H1 (cell line): ENCODE results near the gene AQP6.

Experiments
- EP300 ChIP-seq, 2 experiments: IDR thresholded peaks; 1 replicate in 1 of 2; 2 replicates in 1 of 2; pipeline ENCODE4 v1.6.1; 2011 to 2012; ENCODE audit warnings: low read depth in 2 of 2, low read length in 2 of 2, mild to moderate bottlenecking in 2 of 2, borderline replicate concordance in 1 of 2, inconsistent platforms in 1 of 2, moderate library complexity in 1 of 2
- GABPA ChIP-seq: IDR thresholded peaks from 2 replicates; pipeline ENCODE4 v1.6.1; 2011; ENCODE audit warnings: mild to moderate bottlenecking, low read length, moderate library complexity, borderline replicate concordance; ENCODE audit not compliant: insufficient read depth
- JUND ChIP-seq: IDR thresholded peaks from 2 replicates; pipeline ENCODE4 v1.6.1; 2011; ENCODE audit warnings: mild to moderate bottlenecking, improper control_type of control experiment, low read length
- POLR2A ChIP-seq, 2 experiments: IDR thresholded peaks; 1 replicate in 1 of 2; 2 replicates in 1 of 2; pipeline ENCODE4 v1.6.1; 2011; ENCODE audit warnings: low read depth in 2 of 2, low read length in 2 of 2, mild to moderate bottlenecking in 2 of 2; ENCODE audit errors: control extremely low read depth in 1 of 2
- POU5F1 ChIP-seq: IDR thresholded peaks from 2 replicates; pipeline ENCODE4 v1.6.1; 2011; ENCODE audit warnings: low read depth, mild to moderate bottlenecking, low read length, moderate library complexity
- RAD21 ChIP-seq, 2 experiments: IDR thresholded peaks in 1 of 2; conservative IDR thresholded peaks in 1 of 2; 2 replicates each; pipeline ENCODE4 v1.6.1; 2011; ENCODE audit warnings: low read depth in 2 of 2, low read length in 2 of 2, improper control_type of control experiment in 1 of 2, inconsistent platforms in 1 of 2, mild to moderate bottlenecking in 1 of 2, moderate library complexity in 1 of 2
- SRF ChIP-seq: IDR thresholded peaks from 2 replicates; pipeline ENCODE4 v1.6.1; 2011; ENCODE audit warnings: mild to moderate bottlenecking, low read depth, low read length, moderate library complexity
- TF ChIP-seq, protein P1 (sequence below), 3 experiments: IDR thresholded peaks; 1 replicate in 2 of 3; 2 replicates in 1 of 3; pipeline versions ENCODE4 v1.5.1 to v1.6.1; 2011; ENCODE audit warnings: low read length in 3 of 3, mild to moderate bottlenecking in 3 of 3, inconsistent platforms in 2 of 3, low read depth in 1 of 3, moderate library complexity in 1 of 3; ENCODE audit not compliant: insufficient read depth in 1 of 3; ENCODE audit errors: control extremely low read depth in 1 of 3
- TF ChIP-seq, protein P2 (sequence below): IDR thresholded peaks from 2 replicates; pipeline ENCODE4 v1.6.1; 2012; ENCODE audit warnings: inconsistent platforms

DNA sequence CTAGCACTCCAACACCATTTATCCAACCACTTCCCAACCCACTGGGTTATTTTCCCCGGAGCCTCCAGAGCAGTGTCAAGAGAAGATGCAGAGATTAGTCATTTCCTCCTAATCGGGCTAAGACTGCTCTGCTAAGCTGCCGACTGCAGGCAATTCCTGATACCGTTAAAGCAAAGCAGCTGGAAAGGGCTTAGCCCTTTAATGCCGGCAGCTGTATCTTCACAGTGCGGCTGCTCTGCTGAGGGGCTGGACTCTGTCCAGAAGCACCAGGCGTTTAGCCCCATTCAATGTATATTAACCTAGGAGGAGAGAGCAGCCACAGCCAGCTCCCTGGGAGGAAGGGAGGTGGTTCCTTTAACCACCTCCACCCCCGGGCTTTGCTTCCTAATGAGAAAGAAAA lies 11.1 kb downstream of the AQP6 start:
- no peak for TF ChIP-seq POLR2A (IDR thresholded peaks at IDR 0.05; ENCODE audit: control extremely low read depth in 1 of 2, low read depth in 2 of 2, low read length in 2 of 2)
- TF ChIP-seq GABPA: no peak
- TF ChIP-seq EP300 (IDR thresholded peaks at IDR 0.05; ENCODE audit: borderline replicate concordance in 1 of 2, low read depth in 2 of 2, low read length in 2 of 2): no peak
- TF ChIP-seq, protein P1, sequence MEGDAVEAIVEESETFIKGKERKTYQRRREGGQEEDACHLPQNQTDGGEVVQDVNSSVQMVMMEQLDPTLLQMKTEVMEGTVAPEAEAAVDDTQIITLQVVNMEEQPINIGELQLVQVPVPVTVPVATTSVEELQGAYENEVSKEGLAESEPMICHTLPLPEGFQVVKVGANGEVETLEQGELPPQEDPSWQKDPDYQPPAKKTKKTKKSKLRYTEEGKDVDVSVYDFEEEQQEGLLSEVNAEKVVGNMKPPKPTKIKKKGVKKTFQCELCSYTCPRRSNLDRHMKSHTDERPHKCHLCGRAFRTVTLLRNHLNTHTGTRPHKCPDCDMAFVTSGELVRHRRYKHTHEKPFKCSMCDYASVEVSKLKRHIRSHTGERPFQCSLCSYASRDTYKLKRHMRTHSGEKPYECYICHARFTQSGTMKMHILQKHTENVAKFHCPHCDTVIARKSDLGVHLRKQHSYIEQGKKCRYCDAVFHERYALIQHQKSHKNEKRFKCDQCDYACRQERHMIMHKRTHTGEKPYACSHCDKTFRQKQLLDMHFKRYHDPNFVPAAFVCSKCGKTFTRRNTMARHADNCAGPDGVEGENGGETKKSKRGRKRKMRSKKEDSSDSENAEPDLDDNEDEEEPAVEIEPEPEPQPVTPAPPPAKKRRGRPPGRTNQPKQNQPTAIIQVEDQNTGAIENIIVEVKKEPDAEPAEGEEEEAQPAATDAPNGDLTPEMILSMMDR (IDR thresholded peaks at IDR 0.05; ENCODE audit: control extremely low read depth in 1 of 3, insufficient read depth in 1 of 3, low read depth in 1 of 3, low read length in 3 of 3): no peak
- no peak for TF ChIP-seq POU5F1
- TF ChIP-seq, protein P2, sequence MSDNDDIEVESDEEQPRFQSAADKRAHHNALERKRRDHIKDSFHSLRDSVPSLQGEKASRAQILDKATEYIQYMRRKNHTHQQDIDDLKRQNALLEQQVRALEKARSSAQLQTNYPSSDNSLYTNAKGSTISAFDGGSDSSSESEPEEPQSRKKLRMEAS: no peak
- TF ChIP-seq JUND: no peak
- no peak for TF ChIP-seq SRF
- TF ChIP-seq RAD21 (IDR thresholded peaks at IDR 0.05 in 1 of 2, conservative IDR thresholded peaks at IDR 0.05 in 1 of 2; ENCODE audit: low read depth in 2 of 2, low read length in 2 of 2): no peak
